GM12872 (cell line): Measurements from ENCODE around the gene CLEC10A.

ENCODE experiments used
- TF ChIP-seq, protein P1 (sequence below): IDR thresholded peaks from 3 replicates; pipeline ENCODE4 v1.5.1; 2011; ENCODE audit warnings: low read depth, mild to moderate bottlenecking, low read length, moderate library complexity; ENCODE audit not compliant: insufficient read depth

Gene CLEC10A

GRCh38 chr17:7102421-7102820 is 22.4 kb upstream of the CLEC10A start:
- TF ChIP-seq, protein P1, sequence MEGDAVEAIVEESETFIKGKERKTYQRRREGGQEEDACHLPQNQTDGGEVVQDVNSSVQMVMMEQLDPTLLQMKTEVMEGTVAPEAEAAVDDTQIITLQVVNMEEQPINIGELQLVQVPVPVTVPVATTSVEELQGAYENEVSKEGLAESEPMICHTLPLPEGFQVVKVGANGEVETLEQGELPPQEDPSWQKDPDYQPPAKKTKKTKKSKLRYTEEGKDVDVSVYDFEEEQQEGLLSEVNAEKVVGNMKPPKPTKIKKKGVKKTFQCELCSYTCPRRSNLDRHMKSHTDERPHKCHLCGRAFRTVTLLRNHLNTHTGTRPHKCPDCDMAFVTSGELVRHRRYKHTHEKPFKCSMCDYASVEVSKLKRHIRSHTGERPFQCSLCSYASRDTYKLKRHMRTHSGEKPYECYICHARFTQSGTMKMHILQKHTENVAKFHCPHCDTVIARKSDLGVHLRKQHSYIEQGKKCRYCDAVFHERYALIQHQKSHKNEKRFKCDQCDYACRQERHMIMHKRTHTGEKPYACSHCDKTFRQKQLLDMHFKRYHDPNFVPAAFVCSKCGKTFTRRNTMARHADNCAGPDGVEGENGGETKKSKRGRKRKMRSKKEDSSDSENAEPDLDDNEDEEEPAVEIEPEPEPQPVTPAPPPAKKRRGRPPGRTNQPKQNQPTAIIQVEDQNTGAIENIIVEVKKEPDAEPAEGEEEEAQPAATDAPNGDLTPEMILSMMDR, result no peak

DNA sequence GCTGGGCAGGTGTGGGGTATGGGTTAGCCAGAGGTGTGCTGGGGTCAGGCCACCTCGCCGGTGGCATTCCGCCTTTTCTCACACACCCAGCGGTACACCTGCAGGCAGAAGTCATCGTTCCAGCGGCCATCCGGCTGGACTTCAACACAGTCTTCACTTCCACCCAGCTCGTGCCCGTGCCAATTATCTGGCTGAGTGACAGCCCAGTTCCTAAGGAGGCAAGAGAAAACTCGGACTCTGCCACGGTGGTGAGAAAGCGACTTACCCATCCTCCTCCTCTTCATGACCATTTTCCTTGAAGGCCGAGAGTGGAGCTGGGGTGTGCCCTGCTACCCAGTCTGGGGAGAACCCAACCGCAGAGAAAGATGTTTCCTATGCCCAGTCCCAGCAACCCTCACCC is 21.5 kb upstream of the CLEC10A start:
- TF ChIP-seq, protein P1, result no peak

GRCh38 chr17:7098802-7099459 is 18.9 kb upstream of the CLEC10A start:
- TF ChIP-seq, protein P1, result no peak

DNA sequence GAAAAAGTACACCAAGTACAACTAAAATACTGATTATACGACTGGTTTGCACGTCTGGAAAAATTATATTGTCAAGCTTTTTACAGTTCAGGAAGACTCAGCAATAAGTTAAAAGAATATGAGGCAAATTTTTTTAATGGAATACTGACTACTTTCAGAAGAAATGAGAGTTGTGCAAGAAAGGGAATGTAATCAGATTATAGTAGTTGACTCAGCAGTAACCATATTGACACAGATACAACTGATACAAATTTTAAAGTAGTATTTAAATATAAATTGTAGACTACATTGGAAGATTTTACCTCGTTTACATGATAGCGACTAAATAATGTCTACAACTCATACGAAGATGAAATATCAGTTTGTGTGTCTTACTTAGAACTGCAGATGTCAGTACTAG is 17.9 kb upstream of the CLEC10A start:
- TF ChIP-seq, protein P1, result no peak

DNA sequence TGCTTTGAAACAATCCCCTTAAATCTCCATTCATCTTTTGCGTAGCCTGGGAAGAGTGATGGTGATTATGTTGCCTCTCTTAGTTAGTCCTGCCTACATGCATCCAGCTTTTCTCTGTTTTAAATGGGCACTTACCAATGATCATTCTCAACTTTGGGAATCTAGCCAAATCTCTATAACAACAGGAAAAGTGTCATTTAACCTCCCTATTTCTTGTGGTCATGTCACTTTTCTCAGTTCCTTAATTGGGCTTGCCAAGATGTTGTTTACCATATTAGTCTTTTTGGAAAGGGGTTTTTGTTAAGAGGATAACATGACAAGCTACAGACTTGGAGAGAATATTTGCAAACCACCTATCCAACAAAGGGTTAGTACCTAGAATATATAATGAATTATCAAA is 15.6 kb upstream of the CLEC10A start:
- TF ChIP-seq, protein P1, result no peak

- TF ChIP-seq, protein P1, result no peak
These were observed 14.6 kb upstream of the CLEC10A start for GRCh38 chr17:7094652-7095019.

- TF ChIP-seq, protein P1, result no peak
These were observed 4.0 kb upstream of the CLEC10A start for GRCh38 chr17:7084088-7084487.

GRCh38 chr17:7083592-7083991 is 3.5 kb upstream of the CLEC10A start:
- TF ChIP-seq, protein P1, result no peak
